Amniotic stem cell (primary cell): Measurements from ENCODE around the gene S100A9.
"Not testable (repeated sequence)": the region's sequence is repeated elsewhere in the genome, so short reads cannot be mapped to it uniquely, and the experiment has no call there.

Experiments used
- DNase-seq: peaks from one replicate; lab custom pipeline; 2025; lab: John Stamatoyannopoulos, UW

The S100A9 gene

DNA sequence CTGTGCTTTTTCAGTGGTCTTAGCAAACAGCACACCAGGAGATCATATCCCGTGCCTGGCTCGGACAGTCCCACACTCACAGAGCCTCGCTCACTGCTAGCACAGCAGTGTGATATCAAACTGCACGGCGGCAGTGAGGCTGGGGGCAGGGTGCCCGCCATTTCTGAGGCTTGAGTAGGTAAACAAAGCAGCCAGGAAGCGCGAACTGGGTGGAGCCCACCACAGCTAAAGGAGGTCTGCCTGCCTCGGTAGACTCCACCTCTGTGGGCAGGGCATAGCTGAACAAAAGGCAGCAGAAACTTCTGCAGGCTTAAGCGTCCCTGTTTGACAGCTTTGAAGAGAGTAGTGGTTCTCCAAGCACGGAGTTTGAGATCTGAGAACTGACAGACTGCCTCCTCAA is 49.6 kb downstream of the S100A9 start:
- not testable (repeated sequence) for DNase-seq
